WI38 (cell line): Measurements from ENCODE around the gene PAM.

Experiments
- H3K4me3 ChIP-seq: 2 replicates; pipeline ENCODE4 v1.5.1; 2011; ENCODE audit warnings: low read depth, mild to moderate bottlenecking, control low read depth, low read length
- CTCF ChIP-seq: IDR thresholded peaks from 2 replicates; pipeline ENCODE4 v1.5.1; 2012; ENCODE audit warnings: low read depth, mild to moderate bottlenecking, control low read depth, low read length

The PAM gene

GRCh38 chr5:102922111-102922720, 167.1 kb downstream of the PAM start:
- no peak overlapping the region for H3K4me3 ChIP-seq
- no peak for TF ChIP-seq CTCF

- no peak overlapping the region for H3K4me3 ChIP-seq
- no peak for TF ChIP-seq CTCF
Observed at GRCh38 chr5:102922799-102923477, 167.8 kb downstream of the PAM start.

- TF ChIP-seq CTCF = no peak
- H3K4me3 ChIP-seq = no peak overlapping the region
Observed at GRCh38 chr5:102924963-102925362, 169.9 kb downstream of the PAM start.

GRCh38 chr5:102927007-102927406, 171.9 kb downstream of the PAM start:
- no peak for TF ChIP-seq CTCF
- no peak overlapping the region for H3K4me3 ChIP-seq

- no peak overlapping the region for H3K4me3 ChIP-seq
- no peak for TF ChIP-seq CTCF
Observed at GRCh38 chr5:102930244-102930643, 175.1 kb downstream of the PAM start.

GRCh38 chr5:102931085-102931725, 176.1 kb downstream of the PAM start:
- no peak for TF ChIP-seq CTCF
- H3K4me3 ChIP-seq = no peak overlapping the region

- no peak for TF ChIP-seq CTCF
- no peak overlapping the region for H3K4me3 ChIP-seq
Observed at GRCh38 chr5:102932781-102933180, 177.7 kb downstream of the PAM start.
